Uterus (tissue), 4 donors: ENCODE measurements around the gene RGSL1. TPM values are rescaled to one million over a fixed set of nuclear protein-coding genes. Genes with fewer than 3 reads are reported as not detected.

Experiments
- DNase-seq, 2 donors: peaks; one replicate each; pipeline ENCODE4 v3.0.0-alpha.2; 2019 to 2020
- H3K27ac ChIP-seq, 2 donors: fragments of 200-600 bp; sonication (generic); 1 replicate in 1 of 2; 2 replicates in 1 of 2; pipeline ENCODE4 v1.5.1; 2016 to 2018
- H3K27me3 ChIP-seq, 2 donors: fragments of 200-600 bp; sonication (generic); one replicate each; pipeline ENCODE4 v1.5.1; 2018 to 2019; ENCODE audit warnings: control low read depth in 1 of 2
- H3K36me3 ChIP-seq, 2 donors: fragments of 200-600 bp; sonication (generic); one replicate each; pipeline ENCODE4 v1.5.1; 2019; ENCODE audit warnings: control low read depth in 1 of 2
- H3K4me1 ChIP-seq, 2 donors: fragments of 200-600 bp; sonication (generic); one replicate each; pipeline ENCODE4 v1.5.1; 2018 to 2019; ENCODE audit warnings: control low read depth in 1 of 2
- H3K4me3 ChIP-seq, 2 donors: fragments of 200-600 bp; sonication (generic); 1 replicate in 1 of 2; 2 replicates in 1 of 2; pipeline ENCODE4 v1.5.1; 2018 to 2019; ENCODE audit warnings: mild to moderate bottlenecking in 1 of 2
- H3K9me3 ChIP-seq, 2 donors: fragments of 200-600 bp; sonication (generic); one replicate each; pipeline ENCODE4 v1.5.1; 2019; ENCODE audit warnings: control low read depth in 1 of 2
- POLR2A ChIP-seq, 2 donors: fragments of 450-650 bp; IDR thresholded peaks; one replicate each; pipeline ENCODE4 v1.6.1; 2016; ENCODE audit warnings: antibody characterized with exemption in 2 of 2, mild to moderate bottlenecking in 1 of 2, moderate library complexity in 1 of 2
- intact Hi-C: fragments of 100-400 bp; cut with DNase I; formaldehyde crosslinking; loops from one replicate; pipeline ENCODE4 v1.15.1; 2023; ENCODE audit warnings: low total_unique reads
- total RNA-seq, 4 donors: library from RNA; depleted of rRNA in 3 of 4; stranded (reverse); fragments of >200 nt in 3 of 4; gene quantifications; one replicate each; pipeline versions ENCODE4 v1.1.0 to v1.2.4, GENCODE V29; 2014 to 2023
- TF ChIP-seq, protein P1 (sequence below), 4 experiments: fragments of 200-600 bp in 2 of 4; fragments of 450-650 bp in 2 of 4; sonication (generic) in 2 of 4; IDR thresholded peaks; one replicate each; pipeline ENCODE4 v1.5.1; 2016 to 2019; ENCODE audit warnings: antibody characterized with exemption in 4 of 4, mild to moderate bottlenecking in 2 of 4, moderate library complexity in 1 of 4
- donor health status: DM: yes; HTN: yes; CAD: no.

Gene RGSL1
- total RNA-seq, 4 donors from 2014 or later, result not detected

DNA sequence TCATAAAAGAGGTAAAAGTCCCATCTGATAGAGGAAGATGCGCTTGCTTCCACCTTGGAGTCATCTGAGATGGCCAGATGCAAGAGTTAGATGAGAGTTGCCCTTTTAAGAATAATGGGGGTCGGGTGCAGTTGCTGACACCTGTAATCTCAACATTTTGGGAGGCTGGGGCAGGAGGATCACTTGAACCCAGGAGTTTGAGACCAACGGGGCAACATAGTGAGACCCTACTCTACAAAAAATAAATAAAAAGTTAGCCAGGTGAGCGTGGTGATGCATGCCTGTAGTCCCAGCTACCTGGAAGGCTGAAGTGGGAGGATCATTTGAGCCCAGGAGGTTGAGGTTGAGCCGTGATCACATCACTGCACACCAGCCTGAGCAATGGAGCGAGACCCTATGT, 36.0 kb upstream of the RGSL1 start:
- no peak overlapping the region for H3K27ac ChIP-seq
- no peak overlapping the region for H3K4me3 ChIP-seq
- no peaks in the 10 kb centered on the region for H3K27me3 ChIP-seq
- no peaks in the 10 kb centered on the region for H3K9me3 ChIP-seq
- no peaks in the 10 kb centered on the region for H3K4me1 ChIP-seq
- intact Hi-C loops, result no loop called here
- no peak for TF ChIP-seq POLR2A (IDR thresholded peaks at IDR 0.05)
- TF ChIP-seq, protein P1, sequence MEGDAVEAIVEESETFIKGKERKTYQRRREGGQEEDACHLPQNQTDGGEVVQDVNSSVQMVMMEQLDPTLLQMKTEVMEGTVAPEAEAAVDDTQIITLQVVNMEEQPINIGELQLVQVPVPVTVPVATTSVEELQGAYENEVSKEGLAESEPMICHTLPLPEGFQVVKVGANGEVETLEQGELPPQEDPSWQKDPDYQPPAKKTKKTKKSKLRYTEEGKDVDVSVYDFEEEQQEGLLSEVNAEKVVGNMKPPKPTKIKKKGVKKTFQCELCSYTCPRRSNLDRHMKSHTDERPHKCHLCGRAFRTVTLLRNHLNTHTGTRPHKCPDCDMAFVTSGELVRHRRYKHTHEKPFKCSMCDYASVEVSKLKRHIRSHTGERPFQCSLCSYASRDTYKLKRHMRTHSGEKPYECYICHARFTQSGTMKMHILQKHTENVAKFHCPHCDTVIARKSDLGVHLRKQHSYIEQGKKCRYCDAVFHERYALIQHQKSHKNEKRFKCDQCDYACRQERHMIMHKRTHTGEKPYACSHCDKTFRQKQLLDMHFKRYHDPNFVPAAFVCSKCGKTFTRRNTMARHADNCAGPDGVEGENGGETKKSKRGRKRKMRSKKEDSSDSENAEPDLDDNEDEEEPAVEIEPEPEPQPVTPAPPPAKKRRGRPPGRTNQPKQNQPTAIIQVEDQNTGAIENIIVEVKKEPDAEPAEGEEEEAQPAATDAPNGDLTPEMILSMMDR (IDR thresholded peaks at IDR 0.05), result no peak
- no peak for DNase-seq
- no peaks in the 10 kb centered on the region for H3K36me3 ChIP-seq

DNA sequence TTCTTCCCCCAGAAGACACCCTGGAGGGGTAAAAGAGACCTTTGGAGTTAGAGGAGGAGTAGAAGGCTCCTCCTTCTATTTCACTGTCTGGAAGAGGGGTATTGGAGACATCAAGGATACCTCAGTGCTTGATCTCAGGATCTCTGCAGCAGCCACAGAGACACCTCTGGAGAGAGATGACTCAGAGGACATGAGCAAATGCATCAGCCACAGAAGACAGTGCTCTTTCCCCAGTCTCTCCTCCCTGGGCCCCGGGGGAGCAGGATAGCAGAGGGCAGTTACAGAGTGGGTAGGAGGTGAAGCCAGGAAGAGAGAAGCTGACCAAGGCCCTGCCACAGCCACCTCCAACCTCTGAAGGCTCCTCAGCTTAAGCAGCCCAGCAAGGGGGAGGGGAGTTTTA, 34.2 kb upstream of the RGSL1 start:
- no peak for DNase-seq
- no peaks in the 10 kb centered on the region for H3K27me3 ChIP-seq
- no peak overlapping the region for H3K4me3 ChIP-seq
- H3K9me3 ChIP-seq, result no peaks in the 10 kb centered on the region
- no peak overlapping the region for H3K27ac ChIP-seq
- no peaks in the 10 kb centered on the region for H3K4me1 ChIP-seq
- intact Hi-C loops, result no loop called here
- no peaks in the 10 kb centered on the region for H3K36me3 ChIP-seq
- TF ChIP-seq, protein P1 (IDR thresholded peaks at IDR 0.05), result no peak
- no peak for TF ChIP-seq POLR2A (IDR thresholded peaks at IDR 0.05)

DNA sequence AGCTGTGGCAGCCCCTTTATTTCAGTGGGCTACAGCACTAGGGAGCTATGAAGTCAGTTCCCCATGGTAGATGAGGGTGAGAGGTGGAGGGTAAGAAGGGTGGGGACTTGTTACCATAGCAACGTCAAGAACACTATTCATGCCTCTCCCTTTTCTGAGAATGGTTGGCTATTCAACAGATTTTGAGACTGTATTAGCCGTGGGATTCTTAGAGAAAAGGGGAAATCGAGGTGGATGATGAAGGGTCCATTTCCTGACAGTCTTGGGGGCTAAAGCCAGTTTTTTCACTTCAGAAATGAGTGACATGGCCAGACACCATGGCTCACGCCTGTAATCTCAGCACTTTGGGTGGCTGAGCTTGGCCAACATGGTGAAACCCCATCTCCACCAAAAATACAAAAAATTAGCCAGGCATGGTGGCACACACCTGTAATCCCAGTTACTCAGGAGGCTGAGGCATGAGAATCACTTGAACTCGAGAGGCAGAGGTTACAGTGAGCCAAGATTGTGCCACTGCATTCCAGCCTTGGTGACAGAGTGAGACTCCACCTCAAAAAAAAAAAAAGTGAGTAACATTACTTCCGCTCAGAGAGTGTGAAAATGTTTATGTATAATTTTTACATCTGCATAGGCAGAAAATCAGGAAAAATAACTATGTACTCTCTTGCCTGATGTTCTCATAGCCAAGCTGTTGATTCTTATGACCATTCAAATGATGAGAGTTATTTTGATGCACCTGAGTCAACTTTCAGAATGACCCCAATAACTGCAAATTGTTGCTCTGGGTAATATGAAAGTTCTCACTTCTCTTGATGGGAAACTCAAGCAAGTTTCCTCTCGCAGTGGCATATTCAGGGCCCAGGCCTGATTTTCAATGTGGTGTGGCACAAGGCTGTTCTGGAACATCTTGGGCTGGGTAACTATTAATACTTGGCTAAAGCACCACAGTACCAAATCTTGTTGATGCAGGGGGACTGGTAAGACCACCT, 23.2 kb upstream of the RGSL1 start:
- no peak overlapping the region for H3K4me3 ChIP-seq
- TF ChIP-seq, protein P1 (IDR thresholded peaks at IDR 0.05), result no peak
- no peak for TF ChIP-seq POLR2A (IDR thresholded peaks at IDR 0.05)
- no peaks in the 10 kb centered on the region for H3K36me3 ChIP-seq
- no peaks in the 10 kb centered on the region for H3K27me3 ChIP-seq
- no peaks in the 10 kb centered on the region for H3K9me3 ChIP-seq
- H3K4me1 ChIP-seq, result no peaks in the 10 kb centered on the region
- DNase-seq, result no peak
- intact Hi-C loops, result no loop called here
- no peak overlapping the region for H3K27ac ChIP-seq

DNA sequence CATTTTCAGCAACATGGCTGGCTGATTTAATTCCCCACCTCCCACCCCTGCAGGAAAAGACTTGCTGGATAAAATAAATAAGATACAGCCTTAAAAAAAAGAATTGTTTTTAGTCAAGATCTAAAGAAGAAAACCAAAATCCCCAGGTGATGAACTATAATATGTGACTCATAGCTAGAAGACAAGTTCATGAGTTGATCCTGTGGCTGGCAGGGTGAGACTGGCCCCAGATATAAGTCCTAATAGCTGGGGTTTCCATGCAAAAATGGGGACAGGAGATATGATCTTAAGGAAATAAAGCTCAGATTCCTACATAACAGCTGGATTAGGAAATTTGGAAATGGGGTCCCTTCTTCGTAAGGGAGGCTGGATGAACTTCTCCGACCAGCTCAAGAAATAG, 21.9 kb upstream of the RGSL1 start:
- no peak overlapping the region for H3K27ac ChIP-seq
- intact Hi-C loops, result no loop called here
- H3K9me3 ChIP-seq, result no peaks in the 10 kb centered on the region
- no peaks in the 10 kb centered on the region for H3K4me1 ChIP-seq
- H3K4me3 ChIP-seq, result no peak overlapping the region
- no peaks in the 10 kb centered on the region for H3K36me3 ChIP-seq
- TF ChIP-seq, protein P1 (IDR thresholded peaks at IDR 0.05), result no peak
- TF ChIP-seq POLR2A (IDR thresholded peaks at IDR 0.05), result no peak
- H3K27me3 ChIP-seq, result no peaks in the 10 kb centered on the region
- no peak for DNase-seq

DNA sequence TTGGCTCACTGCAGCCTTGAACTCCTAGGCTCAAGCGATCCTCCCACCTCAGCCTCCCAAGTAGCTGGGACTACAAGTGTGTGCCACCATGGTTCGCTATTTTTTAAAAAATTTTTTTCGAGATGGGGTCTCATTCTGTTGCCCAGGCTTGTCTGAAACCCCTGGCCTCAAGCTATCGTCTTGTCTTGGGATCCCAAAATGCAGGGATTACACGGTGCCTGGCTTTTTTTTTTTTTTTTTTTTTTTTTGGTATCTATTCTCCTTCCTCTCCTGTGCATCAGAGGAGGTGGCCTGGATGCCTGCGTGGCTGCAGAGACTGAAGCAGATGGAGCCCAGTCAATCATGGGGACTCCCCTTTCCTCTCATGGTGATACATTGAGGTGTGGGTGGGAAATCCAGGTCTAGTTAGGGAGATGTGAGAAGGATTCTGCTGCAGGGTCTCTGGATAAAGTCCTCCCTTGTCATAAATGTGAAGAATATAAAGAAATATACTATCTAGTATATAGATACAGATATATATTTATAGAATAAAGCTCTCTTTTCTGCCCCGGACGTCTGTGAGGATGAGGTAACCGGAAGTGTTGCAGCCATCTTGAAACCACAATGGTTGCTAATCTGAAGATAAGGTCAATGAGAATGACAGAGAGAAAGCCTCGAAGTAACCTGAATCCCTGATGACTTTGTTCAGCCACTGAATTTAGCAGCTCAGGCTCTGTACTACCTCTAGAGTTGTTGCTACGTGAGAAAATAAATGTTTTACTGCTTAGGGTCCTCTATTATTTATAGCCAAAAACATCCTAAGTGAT, 19.5 kb upstream of the RGSL1 start:
- Histone ChIP-seq H3K36me3 (no peaks in the 10 kb centered on the region), H3K27me3 (no peaks in the 10 kb centered on the region), H3K9me3 (no peaks in the 10 kb centered on the region), H3K4me3 (no peak overlapping the region), H3K27ac (no peak overlapping the region), H3K4me1 (no peaks in the 10 kb centered on the region)
- intact Hi-C loops, result no loop called here
- DNase-seq, result no peak
- no peak for TF ChIP-seq POLR2A (IDR thresholded peaks at IDR 0.05)
- TF ChIP-seq, protein P1 (IDR thresholded peaks at IDR 0.05), result no peak
